NCI-H1436 treated with DMSO at 0.1 percent for 48 hours (cell line): ENCODE results near the gene METTL3.

Experiments used
- DNase-seq: peaks from one replicate; lab custom pipeline; 2025; lab: John Stamatoyannopoulos, UW

METTL3 gene

DNA sequence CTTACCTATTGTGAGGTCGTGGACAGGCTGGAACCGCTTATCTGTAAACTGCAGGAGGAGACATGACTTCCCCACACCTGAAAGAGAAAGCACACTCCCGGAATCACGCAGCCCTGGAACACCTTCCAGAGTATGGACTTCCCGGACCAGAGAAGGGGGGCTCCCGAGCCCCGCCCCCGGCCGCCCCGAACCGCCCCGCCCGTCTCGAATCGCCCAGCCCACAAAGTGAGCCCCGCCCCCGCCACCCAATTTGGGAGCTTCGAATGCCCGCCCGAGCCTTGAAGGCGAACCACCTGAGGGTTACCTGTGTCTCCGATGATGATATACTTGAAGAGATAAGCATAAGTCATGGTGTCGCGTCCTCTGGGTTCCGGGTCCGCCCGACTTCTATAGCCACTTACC lies 34.6 kb downstream of the METTL3 start:
- DNase-seq: no peak

DNA sequence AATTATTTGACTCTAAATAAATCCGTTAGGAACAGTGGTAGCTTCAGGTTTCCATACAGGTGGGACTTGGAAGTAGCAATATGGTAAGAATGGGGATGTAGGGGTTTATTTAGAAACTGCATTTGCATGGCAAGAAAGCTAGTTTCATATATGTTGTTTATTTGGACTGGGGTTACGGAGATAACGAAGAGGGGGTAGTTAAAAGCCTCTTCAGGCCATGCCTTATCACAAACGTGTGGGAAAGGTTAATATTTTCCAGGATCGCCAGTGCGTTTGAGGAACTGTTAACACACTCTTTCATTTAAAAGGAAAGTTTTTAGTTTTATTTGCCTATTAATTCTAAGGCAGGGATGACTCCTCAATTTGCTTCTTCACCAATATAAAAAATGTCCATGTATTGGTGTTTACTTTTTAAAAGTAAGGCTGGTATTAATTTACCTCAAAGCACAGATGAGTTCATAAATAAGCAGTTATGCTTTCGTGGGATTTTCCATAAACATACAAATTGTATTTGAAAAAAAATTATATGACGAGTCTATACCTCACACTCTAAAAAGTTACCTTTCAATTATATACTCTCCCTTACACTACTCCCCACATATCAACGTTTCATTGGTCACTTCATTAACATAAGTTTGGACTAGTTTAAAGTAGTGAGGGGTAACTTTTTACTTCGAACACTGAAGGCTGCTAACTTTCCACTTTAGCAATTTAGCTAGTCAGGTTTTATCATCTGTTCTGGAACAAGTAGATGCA lies 35.2 kb downstream of the METTL3 start:
- DNase-seq: no peak

- DNase-seq: no peak
Measured at GRCh38 chr14:21467616-21468015, 43.5 kb downstream of the METTL3 start.

GRCh38 chr14:21455912-21456667 lies 55.0 kb downstream of the METTL3 start, which contains the start of gene CHD8:
TSS of gene CHD8 (minus strand) at chr14:21456123. CDS start at chr14:21431643, 24,480 bp downstream.
- peak; percentile 99 for DNase-seq

GRCh38 chr14:21455592-21455911 lies 55.6 kb downstream of the METTL3 start:
- DNase-seq: no peak

DNA sequence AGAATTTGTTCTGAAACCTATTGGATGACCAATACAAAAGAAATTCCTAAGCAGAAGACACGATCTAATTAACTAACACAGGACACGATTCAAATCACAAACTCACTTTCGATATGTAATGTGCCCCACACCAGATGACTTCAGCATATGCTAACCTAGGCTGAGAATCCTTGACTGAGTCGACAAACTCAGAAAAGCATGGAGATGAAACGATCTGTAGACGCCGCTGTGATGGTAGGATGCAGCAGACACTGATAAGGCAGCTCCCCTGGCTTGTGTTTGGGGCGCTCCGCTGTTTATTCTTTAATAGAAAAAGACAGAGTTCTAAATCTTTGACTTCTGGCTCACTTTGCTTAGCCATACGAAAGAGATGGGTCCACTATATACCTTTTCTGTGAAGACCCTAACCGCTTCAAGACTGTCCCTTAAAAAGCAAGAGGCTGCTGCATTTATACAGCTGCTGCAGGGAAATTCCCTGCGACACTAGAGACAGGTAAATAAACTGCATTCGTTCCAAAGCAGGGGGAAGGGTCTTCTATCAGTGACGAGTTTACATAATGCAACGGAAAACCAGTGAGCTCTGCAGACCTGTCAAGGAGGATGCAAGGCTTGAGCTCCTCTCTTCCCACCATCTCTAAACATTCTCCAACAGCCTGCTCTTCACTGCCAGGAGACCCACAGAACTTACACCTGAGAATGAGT lies 56.1 kb downstream of the METTL3 start:
- no peak for DNase-seq

DNA sequence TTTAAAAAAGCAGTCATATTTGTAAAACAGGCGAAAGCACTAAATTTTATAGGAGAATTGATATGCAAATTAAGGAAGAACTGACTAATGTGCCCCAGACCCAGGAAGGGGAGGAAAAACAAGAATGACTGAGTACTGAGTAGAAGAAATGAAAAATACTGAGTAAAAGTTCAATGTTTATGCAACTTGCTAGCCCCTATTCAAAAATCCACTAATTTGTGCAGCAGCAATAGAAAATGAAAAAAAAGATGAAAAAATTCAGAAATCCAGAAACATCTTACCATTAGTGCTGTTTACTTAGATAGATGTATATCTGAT lies 61.3 kb downstream of the METTL3 start:
- DNase-seq: no peak
